CD4-positive, alpha-beta T cell (primary cell): ENCODE measurements around the gene IL3. TPM values are rescaled to one million over a fixed set of nuclear protein-coding genes. Genes with fewer than 3 reads are reported as not detected.

ENCODE experiments used
- ATAC-seq: fragments of 200-7000 bp; cut with Tn5 transposase; one replicate; pipeline ENCODE4 v1.10.0; 2022; ENCODE audit warnings: mild to moderate bottlenecking; ENCODE audit not compliant: poor library complexity
- CTCF ChIA-PET: fragments of 350-600 bp; sonication (Branson Sonifier 250); formaldehyde crosslinking; loops from one replicate; lab custom pipeline; 2021; ENCODE audit warnings: antibody characterized with exemption, inconsistent platforms; lab: Charles Lee
- POLR2A ChIA-PET: fragments of 350-600 bp; sonication (Branson Sonifier 250); formaldehyde crosslinking; loops from one replicate; lab custom pipeline; 2021; ENCODE audit warnings: antibody characterized with exemption, inconsistent platforms; lab: Charles Lee
- DNase-seq, 14 experiments: peaks; one replicate each; pipeline ENCODE4 v3.0.0-alpha.2; 2013 to 2020; ENCODE audit warnings: mixed read lengths in 2 of 14
- H3K27ac ChIP-seq, 2 donors: one replicate each; pipeline versions ENCODE4 v1.5.1 to v1.7.0; 2013; ENCODE audit warnings: low read length in 2 of 2, low read depth in 1 of 2, mild to moderate bottlenecking in 1 of 2
- H3K27me3 ChIP-seq, 2 experiments: 1 replicate in 1 of 2; 2 replicates in 1 of 2; pipeline versions ENCODE4 v1.6.1 to v1.7.0; 2013; ENCODE audit warnings: low read length in 2 of 2, control low read depth in 1 of 2, mild to moderate bottlenecking in 1 of 2, moderate library complexity in 1 of 2; ENCODE audit not compliant: insufficient read depth in 2 of 2, control insufficient read depth in 1 of 2
- H3K36me3 ChIP-seq: one replicate; pipeline ENCODE4 v1.6.1; 2013; ENCODE audit warnings: low read length, control low read depth; ENCODE audit not compliant: insufficient read depth
- H3K4me1 ChIP-seq: one replicate; pipeline ENCODE4 v1.6.1; 2013; ENCODE audit warnings: low read length, control low read depth; ENCODE audit not compliant: insufficient read depth
- H3K4me3 ChIP-seq: one replicate; pipeline ENCODE4 v1.5.1; 2013; ENCODE audit warnings: mild to moderate bottlenecking, low read length, moderate library complexity
- H3K9me3 ChIP-seq, 2 experiments: 1 replicate in 1 of 2; 2 replicates in 1 of 2; pipeline versions ENCODE4 v1.6.1 to v1.7.0; 2013; ENCODE audit warnings: low read length in 2 of 2, mild to moderate bottlenecking in 2 of 2, control low read depth in 1 of 2, moderate library complexity in 1 of 2; ENCODE audit not compliant: control insufficient read depth in 1 of 2, insufficient read depth in 1 of 2
- H3K27ac Mint-ChIP-seq: one replicate; pipeline ENCODE4 v1.8.0; 2020; ENCODE audit warnings: mixed read lengths
- H3K27me3 Mint-ChIP-seq: one replicate; pipeline ENCODE4 v1.8.0; 2021; ENCODE audit warnings: mixed read lengths
- H3K36me3 Mint-ChIP-seq: one replicate; pipeline ENCODE4 v1.8.0; 2021; ENCODE audit warnings: low read depth, mixed read lengths
- H3K4me1 Mint-ChIP-seq: one replicate; pipeline ENCODE4 v1.8.0; 2021; ENCODE audit warnings: low read depth, mixed read lengths
- H3K4me3 Mint-ChIP-seq: one replicate; pipeline ENCODE4 v1.8.0; 2020; ENCODE audit warnings: mild to moderate bottlenecking, mixed read lengths
- H3K9me3 Mint-ChIP-seq: one replicate; pipeline ENCODE4 v1.8.0; 2020; ENCODE audit warnings: mixed read lengths
- intact Hi-C, 2 experiments: fragments of 100-400 bp; cut with DNase I in 1 of 2; cut with micrococcal nuclease in 1 of 2; formaldehyde crosslinking; loops; one replicate each; pipeline versions ENCODE4 v1.15.1 to v1.9.0; 2023 to 2025; cut with DNase I, micrococcal nuclease
- total RNA-seq, 174 experiments: library from RNA in 2 of 174; stranded (reverse) in 2 of 174; gene quantifications; one replicate each; pipeline ENCODE4 v1.2.3 and lab custom pipeline; 2021 to 2026
- TF ChIP-seq, protein P1 (sequence below): fragments of 200-600 bp; IDR thresholded peaks from one replicate; pipeline ENCODE4 v1.8.0; 2022; ENCODE audit warnings: antibody characterized with exemption, mild to moderate bottlenecking

Gene IL3
- total RNA-seq, 2 experiments from 2014 or later: not detected

DNA sequence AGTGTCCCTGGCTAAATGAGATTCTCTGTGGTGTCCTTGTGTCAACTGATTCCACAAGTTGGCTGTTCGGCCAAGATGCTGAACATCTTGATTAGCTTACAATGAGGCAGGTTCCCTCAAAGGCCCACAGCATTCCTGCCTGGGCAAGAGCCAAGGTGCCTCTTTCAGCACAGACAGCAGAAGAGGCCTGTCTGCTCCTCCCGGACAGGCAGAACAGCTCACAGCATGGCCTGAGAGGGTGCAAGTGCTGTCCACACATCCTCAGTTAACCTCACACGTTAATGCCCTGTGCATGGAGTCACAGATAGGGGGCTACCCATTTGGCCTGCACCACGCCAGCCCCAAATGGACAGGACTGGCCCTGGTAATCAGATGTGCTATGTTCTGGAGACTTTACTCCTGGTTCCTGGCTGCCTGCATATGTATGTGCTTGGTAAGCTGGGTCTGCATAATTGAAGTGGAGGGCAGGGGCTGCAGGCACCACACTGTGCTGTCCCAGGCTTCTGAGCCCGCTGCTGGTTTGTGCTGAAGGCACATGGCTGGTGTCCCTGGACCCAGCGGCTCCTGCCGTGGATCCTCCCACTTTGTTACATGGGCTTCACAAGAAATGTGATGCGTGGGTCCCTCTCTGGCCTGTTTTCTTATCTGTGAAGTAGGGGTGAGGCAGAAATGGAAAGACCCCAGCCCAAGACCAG is 22.0 kb downstream of the IL3 start:
- peaks cover 36% of the 10 kb centered on the region for H3K4me1 Mint-ChIP-seq
- TF ChIP-seq, protein P1, sequence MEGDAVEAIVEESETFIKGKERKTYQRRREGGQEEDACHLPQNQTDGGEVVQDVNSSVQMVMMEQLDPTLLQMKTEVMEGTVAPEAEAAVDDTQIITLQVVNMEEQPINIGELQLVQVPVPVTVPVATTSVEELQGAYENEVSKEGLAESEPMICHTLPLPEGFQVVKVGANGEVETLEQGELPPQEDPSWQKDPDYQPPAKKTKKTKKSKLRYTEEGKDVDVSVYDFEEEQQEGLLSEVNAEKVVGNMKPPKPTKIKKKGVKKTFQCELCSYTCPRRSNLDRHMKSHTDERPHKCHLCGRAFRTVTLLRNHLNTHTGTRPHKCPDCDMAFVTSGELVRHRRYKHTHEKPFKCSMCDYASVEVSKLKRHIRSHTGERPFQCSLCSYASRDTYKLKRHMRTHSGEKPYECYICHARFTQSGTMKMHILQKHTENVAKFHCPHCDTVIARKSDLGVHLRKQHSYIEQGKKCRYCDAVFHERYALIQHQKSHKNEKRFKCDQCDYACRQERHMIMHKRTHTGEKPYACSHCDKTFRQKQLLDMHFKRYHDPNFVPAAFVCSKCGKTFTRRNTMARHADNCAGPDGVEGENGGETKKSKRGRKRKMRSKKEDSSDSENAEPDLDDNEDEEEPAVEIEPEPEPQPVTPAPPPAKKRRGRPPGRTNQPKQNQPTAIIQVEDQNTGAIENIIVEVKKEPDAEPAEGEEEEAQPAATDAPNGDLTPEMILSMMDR: no peak
- no peak overlapping the region for H3K27ac Mint-ChIP-seq
- H3K4me3 Mint-ChIP-seq: no peak overlapping the region
- ChIA-PET CTCF (no interaction called here), POLR2A (no interaction called here)
- no peak for ATAC-seq
- no peaks in the 10 kb centered on the region for H3K9me3 ChIP-seq
- H3K4me3 ChIP-seq: no peak overlapping the region
- peak in 1 of 14 experiments; percentile 4 for DNase-seq
- no peak overlapping the region for H3K27ac ChIP-seq
- no peaks in the 10 kb centered on the region for H3K27me3 Mint-ChIP-seq
- H3K27me3 ChIP-seq: no peaks in the 10 kb centered on the region
- H3K36me3 Mint-ChIP-seq: no peaks in the 10 kb centered on the region
- no peaks in the 10 kb centered on the region for H3K9me3 Mint-ChIP-seq
- H3K4me1 ChIP-seq: peaks cover 46% of the 10 kb centered on the region
- H3K36me3 ChIP-seq: no peaks in the 10 kb centered on the region
- intact Hi-C loops: no loop called here

DNA sequence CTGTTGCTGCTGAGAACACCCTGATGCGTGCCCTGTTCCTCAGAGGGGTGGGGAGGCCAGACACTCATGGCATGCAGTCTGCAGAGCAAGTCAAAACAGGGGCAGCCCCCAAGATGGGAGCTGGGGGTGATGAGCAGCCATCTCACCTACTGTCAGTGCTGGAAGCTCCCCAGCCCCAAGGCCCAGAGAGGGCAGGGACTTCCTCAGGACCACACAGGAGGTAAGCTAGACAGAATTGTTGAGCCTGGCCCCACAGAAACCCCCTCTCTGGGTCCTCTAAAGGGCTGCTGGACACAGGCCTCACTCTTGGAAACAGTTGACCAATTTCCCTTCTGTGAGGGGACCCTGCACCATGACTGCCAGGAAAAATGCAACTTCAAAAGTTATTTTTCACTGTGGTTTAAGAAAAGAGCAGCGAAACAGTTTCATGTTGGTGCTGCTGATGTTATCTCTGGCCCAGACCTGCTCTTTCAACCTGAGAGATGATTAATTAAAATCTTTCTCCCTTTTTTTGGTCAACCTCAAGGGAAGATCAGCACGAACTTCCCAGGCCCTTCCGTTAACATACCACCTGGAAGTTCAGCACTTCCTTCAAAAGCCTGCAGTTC is 22.7 kb downstream of the IL3 start:
- no peak for ATAC-seq

GRCh38 chr5:132085686-132086085 is 25.2 kb downstream of the IL3 start:
- H3K36me3 Mint-ChIP-seq: no peaks in the 10 kb centered on the region
- H3K4me3 Mint-ChIP-seq: no peak overlapping the region
- H3K27ac Mint-ChIP-seq: no peak overlapping the region
- H3K27me3 Mint-ChIP-seq: no peaks in the 10 kb centered on the region
- DNase-seq (no peak), ATAC-seq (no peak)
- H3K4me3 ChIP-seq: no peak overlapping the region
- peaks cover 34% of the 10 kb centered on the region for H3K4me1 Mint-ChIP-seq
- peaks cover 2% of the 10 kb centered on the region for H3K9me3 Mint-ChIP-seq
- no peaks in the 10 kb centered on the region for H3K9me3 ChIP-seq
- H3K27me3 ChIP-seq: no peaks in the 10 kb centered on the region
- no peaks in the 10 kb centered on the region for H3K36me3 ChIP-seq
- POLR2A ChIA-PET: no interaction called here
- no peak overlapping the region for H3K27ac ChIP-seq
- CTCF ChIA-PET: no interaction called here
- peaks cover 44% of the 10 kb centered on the region for H3K4me1 ChIP-seq
- TF ChIP-seq, protein P1: no peak
- intact Hi-C loops: no loop called here

More for the DNA sequence above, 22.7 kb downstream of the IL3 start:
- CTCF ChIA-PET: no interaction called here
- H3K9me3 Mint-ChIP-seq: no peaks in the 10 kb centered on the region
- H3K4me3 Mint-ChIP-seq: no peak overlapping the region
- Histone ChIP-seq H3K27me3 (no peaks in the 10 kb centered on the region), H3K4me1 (peaks cover 41% of the 10 kb centered on the region), H3K9me3 (no peaks in the 10 kb centered on the region), H3K36me3 (no peaks in the 10 kb centered on the region), H3K27ac (peak overlapping the region in 1 of 2 donors; percentile 48), H3K4me3 (no peak overlapping the region)
- peak in 1 of 14 experiments; percentile 11 for DNase-seq
- TF ChIP-seq, protein P1: no peak
- H3K27me3 Mint-ChIP-seq: no peaks in the 10 kb centered on the region
- peak overlapping the region; percentile 12 for H3K27ac Mint-ChIP-seq
- POLR2A ChIA-PET: no interaction called here
- peaks cover 34% of the 10 kb centered on the region for H3K4me1 Mint-ChIP-seq
- intact Hi-C loops: no loop called here
- H3K36me3 Mint-ChIP-seq: no peaks in the 10 kb centered on the region
